ENCODE data around the gene CNTLN. TPM values are rescaled to one million over a fixed set of nuclear protein-coding genes. Genes with fewer than 3 reads are reported as not detected.

CNTLN gene
- total RNA-seq, 1 donor = 13.0 TPM

GRCh38 chr9:17470036-17470813, 335.4 kb downstream of the CNTLN start:
- no peak overlapping the region for H3K4me3 ChIP-seq (ENCODE audit: low read depth, low read length)
- no peak for DNase-seq (ENCODE audit: low read depth)
- TF ChIP-seq, protein P1, sequence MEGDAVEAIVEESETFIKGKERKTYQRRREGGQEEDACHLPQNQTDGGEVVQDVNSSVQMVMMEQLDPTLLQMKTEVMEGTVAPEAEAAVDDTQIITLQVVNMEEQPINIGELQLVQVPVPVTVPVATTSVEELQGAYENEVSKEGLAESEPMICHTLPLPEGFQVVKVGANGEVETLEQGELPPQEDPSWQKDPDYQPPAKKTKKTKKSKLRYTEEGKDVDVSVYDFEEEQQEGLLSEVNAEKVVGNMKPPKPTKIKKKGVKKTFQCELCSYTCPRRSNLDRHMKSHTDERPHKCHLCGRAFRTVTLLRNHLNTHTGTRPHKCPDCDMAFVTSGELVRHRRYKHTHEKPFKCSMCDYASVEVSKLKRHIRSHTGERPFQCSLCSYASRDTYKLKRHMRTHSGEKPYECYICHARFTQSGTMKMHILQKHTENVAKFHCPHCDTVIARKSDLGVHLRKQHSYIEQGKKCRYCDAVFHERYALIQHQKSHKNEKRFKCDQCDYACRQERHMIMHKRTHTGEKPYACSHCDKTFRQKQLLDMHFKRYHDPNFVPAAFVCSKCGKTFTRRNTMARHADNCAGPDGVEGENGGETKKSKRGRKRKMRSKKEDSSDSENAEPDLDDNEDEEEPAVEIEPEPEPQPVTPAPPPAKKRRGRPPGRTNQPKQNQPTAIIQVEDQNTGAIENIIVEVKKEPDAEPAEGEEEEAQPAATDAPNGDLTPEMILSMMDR (IDR thresholded peaks at IDR 0.05; ENCODE audit: insufficient read depth, low read depth, low read length) = no peak

GRCh38 chr9:17472126-17472525, 337.3 kb downstream of the CNTLN start:
- TF ChIP-seq, protein P1 (IDR thresholded peaks at IDR 0.05; ENCODE audit: insufficient read depth, low read depth, low read length) = no peak

GRCh38 chr9:17476401-17476800, 341.6 kb downstream of the CNTLN start:
- no peak overlapping the region for H3K4me3 ChIP-seq (ENCODE audit: low read depth, low read length)
- no peak for DNase-seq (ENCODE audit: low read depth)
- TF ChIP-seq, protein P1 (IDR thresholded peaks at IDR 0.05; ENCODE audit: insufficient read depth, low read depth, low read length) = no peak

More at GRCh38 chr9:17472126-17472525, 337.3 kb downstream of the CNTLN start:
- no peak overlapping the region for H3K4me3 ChIP-seq (ENCODE audit: low read depth, low read length)
- DNase-seq (ENCODE audit: low read depth) = no peak

DNA sequence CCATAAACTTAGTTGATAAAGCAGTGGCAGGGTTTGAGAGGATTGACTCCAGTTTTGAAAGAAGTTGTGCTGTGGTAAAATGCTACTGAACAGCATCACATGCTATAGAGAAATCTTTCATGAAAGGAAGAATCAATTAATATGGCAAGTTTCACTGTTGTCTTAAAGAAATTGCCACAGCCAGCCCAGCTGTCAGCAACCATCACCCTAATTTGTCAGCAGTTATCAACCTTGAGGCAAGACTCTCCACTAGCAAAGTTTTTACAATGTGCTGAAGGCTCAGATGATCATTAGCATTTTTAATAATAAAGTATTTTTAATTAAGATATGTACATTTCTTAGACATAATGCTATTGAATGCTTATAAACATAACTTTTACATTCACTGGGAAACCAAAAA, 343.0 kb downstream of the CNTLN start:
- no peak for DNase-seq (ENCODE audit: low read depth)
- no peak overlapping the region for H3K4me3 ChIP-seq (ENCODE audit: low read depth, low read length)
- TF ChIP-seq, protein P1 (IDR thresholded peaks at IDR 0.05; ENCODE audit: insufficient read depth, low read depth, low read length) = no peak

GRCh38 chr9:17480966-17481365, 346.1 kb downstream of the CNTLN start:
- DNase-seq (ENCODE audit: low read depth) = no peak
- no peak overlapping the region for H3K4me3 ChIP-seq (ENCODE audit: low read depth, low read length)
- TF ChIP-seq, protein P1 (IDR thresholded peaks at IDR 0.05; ENCODE audit: insufficient read depth, low read depth, low read length) = no peak

DNA sequence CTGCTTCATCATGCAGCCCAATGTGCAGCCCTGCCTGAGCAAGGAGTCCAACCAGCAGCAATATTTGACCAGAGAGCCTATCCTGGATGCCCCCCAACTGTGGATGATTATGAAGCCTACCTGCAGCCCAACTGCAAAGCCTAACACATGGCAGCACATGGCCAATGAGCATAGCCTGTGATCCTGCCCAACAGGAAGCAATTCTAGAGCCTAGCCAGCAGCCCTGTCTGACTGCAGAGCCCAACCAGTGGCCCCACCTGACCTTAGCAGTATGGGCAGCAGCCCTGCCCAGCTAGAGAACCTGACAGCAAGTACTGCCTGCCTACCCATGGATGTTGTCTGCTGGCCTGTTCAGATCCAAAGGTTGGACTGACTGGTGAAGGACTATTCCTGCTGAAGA, 346.7 kb downstream of the CNTLN start:
- no peak overlapping the region for H3K4me3 ChIP-seq (ENCODE audit: low read depth, low read length)
- DNase-seq (ENCODE audit: low read depth) = no peak
- TF ChIP-seq, protein P1 (IDR thresholded peaks at IDR 0.05; ENCODE audit: insufficient read depth, low read depth, low read length) = no peak

DNA sequence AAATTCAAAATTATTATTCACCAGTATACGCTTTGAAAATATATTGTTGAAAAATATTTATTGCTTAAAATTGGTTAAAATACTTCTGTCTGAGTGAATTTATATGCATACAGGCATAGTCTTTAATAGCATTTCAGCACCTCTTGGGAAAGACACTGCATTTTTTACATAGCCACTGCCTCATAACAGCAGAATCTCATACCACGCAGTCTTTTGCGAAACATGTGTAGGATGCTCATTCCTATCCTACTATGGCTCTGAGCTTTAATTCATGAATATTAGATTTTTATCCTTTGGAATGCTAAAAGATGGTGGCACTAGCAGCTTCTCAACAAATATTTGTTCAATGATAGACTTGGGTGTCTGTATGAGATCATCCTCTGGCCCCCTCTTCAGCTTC, 350.1 kb downstream of the CNTLN start:
- DNase-seq (ENCODE audit: low read depth) = no peak
- TF ChIP-seq, protein P1 (IDR thresholded peaks at IDR 0.05; ENCODE audit: insufficient read depth, low read depth, low read length) = no peak
- H3K4me3 ChIP-seq (ENCODE audit: low read depth, low read length) = no peak overlapping the region
